ENCODE measurements around the gene FHOD3.
A peak's percentile ranks its signal among the peaks of the same experiment; 100 is the strongest.
"Not testable (repeated sequence)": the region's sequence is repeated elsewhere in the genome, so short reads cannot be mapped to it uniquely, and the experiment has no call there.

Gene FHOD3

DNA sequence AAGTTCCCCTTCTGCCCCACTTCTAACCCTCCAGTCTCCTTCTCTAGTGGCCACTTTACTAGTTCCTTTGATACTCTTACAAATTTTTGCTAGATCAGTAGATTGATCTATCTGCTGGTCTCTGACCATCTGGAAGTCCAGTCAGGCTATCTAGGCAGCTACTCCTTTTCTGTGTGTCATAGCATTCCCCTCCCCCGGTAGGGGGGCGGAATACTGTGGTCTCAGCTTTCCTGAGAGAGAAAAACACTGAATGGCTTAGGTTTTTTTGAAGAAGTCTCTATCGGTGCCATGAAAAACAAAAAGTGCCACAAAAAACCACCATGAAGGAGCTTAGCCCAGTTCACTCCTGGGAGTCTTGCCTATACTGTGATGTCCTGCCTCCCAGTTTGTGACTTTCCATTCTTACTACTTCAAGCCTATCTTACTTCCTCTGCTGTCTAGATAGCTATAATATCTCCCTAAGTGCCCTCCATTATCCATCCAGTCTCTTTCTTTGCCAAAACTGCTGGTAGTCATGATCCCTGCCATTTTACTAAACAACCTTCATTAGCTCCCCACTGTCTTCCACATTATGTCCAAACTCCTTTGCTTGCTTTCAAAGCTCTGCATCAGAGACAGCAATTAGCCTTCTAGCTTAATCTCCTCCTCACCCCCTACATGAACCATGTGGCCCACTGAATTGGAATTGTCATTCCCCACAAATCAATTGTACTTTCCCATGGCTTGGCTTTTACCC is 501.4 kb downstream of the FHOD3 start:
- DNase-seq (ENCODE audit: low spot score) = no peak

DNA sequence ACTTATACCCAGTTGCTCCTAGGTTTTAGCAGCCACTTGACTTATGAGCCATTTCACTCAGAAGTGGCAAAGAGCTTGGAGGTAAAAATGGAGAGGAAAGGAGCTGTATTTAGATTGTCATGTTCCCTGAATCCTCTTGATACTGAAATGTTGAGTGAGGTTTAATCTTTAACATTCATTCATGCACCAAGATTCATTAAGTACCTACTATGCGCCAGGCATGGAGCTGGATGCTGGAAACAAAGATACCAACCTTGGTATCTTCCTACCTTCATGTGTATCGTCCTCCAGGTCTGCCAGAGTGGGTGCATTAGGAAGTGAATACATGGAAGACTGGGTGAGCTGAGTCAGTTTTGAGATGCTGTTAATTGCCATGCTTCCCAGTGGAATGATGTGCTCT is 507.6 kb downstream of the FHOD3 start:
- DNase-seq (ENCODE audit: low spot score) = no peak

DNA sequence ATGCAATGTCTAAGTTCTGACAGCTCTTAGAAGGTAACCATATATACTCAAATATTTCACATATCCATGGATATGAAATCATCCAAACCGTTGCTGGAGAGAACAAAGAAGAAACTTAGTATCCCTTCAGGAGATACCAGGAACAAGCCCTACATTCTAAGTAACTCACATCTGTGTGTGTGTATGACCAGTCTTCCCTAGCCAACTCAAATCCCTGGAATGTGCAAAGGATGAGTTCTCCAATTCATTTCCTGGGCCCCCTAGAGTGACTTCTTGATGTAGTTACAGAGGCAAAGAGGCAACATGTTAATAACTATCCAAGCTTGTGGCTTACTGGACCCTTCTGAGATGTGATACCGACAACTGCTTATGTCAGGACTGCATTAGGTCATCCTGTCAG is 511.2 kb downstream of the FHOD3 start:
- DNase-seq (ENCODE audit: low spot score) = no peak

DNA sequence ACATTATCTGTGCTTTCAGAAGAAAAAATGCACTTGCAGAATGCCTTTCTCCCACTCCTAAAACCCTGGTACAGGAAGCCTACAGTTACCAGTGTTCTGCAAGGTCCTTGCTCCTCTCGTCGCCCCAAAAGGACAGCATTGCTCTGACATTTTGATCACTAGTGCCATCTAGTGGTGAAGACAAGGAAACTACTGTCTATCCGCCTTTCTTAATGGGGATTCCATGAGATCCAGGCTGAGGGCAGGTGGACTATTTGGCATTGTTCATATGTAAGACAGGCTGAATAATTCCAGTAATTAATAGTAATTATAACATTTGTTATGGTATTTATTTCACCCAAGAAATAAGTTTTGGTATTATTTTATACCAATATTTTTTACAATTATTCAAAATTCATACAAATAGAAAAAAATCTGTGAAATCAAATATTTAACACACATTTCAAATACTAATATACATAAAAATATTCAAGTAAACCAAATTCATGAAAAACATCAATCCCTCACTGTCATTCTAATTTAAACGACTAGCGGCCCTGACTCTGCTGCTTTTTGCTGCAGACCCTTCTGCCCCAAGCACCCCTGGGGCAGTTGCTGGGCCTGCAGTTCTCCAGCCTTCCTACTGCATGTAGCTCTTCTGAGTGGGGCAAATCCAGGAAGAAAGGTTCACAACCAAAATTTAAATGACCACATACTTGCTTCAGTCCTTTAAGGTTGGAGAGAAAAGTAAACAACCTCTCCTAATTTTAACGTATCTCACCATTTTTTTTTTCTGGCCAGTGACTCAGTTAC is 512.3 kb downstream of the FHOD3 start:
- DNase-seq (ENCODE audit: low spot score) = peak; percentile 63

DNA sequence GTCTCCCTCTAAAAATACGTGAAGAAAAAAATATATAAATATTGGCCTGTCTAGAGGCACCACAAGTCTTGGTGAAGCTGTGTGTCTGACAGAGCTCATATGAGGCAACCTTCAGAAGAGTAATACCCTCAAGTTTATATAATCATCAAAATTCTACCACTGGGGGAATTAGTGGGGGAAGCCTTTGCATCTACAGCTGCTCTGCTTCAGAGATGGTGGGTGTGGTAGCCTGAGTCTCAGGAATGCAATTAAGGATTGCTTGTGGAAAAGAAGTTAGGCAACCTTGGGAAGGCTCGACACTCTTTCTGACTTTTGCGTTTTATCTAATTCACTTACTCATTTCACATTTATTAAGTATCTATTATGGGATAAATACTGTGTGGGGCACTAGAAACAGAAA is 513.9 kb downstream of the FHOD3 start:
- DNase-seq (ENCODE audit: low spot score) = no peak

DNA sequence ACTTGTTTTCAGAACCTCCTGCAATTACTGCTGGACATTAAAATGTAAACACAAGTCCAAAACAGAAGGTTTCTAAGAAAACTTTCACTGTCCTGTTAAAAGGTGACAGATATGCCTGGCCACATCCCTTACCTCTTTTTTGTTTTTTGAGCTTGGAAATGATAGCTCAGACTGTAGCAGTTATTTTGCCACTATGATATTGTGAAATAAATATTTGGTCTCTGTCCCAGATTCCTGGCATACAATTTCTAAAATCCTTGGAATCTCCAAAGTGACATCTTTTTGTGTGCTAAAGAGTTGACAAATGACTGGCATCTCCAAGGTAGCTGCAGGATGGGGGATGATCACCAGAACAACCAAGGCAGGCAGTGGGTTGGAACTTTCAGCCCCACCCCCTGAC is 514.4 kb downstream of the FHOD3 start:
- no peak for DNase-seq (ENCODE audit: low spot score)

DNA sequence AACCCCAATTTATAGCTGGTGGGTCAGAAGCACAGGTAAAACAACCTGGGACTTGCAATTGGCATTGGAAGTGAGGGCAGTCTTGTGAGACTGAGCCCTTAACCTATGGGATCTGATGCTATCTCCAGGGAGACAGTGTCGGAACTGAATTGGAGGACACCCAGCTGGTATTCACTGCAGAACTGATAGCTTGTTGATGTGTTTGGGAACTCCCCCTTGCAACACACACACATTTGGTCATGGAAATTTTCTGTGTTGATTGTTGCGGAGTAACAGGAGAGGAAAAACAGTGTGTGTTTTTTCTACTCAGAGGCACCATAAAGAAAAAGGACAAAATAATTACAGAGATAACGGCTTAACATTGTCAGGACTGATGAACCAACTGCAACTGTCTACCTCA is 515.2 kb downstream of the FHOD3 start:
- no peak for DNase-seq (ENCODE audit: low spot score)

DNA sequence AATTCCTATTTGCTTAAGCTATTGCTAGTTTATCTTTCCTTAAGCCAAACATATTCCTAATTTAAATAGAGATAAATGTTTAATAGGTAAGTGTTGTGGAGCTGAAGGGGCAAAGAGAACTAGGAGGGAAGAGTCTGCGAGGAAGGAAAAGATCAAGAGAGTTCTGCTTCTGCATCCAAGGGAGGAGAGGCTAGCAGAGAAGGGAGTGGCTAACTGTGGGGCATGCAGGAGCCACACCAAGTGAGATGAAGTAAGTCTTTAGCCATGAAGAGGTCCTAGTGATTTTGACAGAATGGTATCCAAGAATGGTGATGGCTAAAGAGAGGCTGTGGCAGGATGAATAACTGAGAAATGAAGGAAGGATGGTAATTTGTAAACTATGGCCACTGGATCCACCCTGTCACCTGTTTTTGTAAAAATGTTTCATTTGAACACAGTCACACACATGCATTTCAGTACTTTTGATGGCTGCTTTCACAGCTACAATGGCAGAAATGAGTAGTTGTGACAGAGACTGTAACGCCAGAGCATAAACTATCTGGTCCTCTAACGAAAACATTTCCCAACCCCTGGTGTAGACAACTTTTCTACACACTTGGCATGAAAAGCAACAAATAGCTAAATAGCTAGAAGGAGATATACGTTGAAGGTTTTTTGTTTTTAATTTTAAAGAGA is 515.7 kb downstream of the FHOD3 start:
- DNase-seq (ENCODE audit: low spot score) = no peak

DNA sequence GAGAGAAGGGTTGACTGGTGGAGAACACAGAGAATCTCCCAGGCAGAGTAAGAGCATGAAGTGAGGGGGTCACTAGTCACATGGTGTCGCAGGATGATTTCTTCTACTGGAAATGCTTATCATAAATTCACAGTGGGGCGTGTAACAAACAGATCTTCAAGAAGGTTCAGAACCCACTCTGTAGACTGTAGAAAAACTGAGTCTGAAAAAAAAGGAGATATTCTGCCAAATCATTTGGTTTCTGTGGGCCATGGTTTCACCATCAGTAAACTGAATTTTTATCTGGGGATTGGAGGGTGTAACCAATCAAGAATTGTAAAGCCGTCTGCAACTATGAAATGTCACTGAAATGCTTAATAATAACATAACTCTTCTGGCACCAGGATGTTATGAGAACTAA is 516.3 kb downstream of the FHOD3 start:
- DNase-seq (ENCODE audit: low spot score) = no peak

DNA sequence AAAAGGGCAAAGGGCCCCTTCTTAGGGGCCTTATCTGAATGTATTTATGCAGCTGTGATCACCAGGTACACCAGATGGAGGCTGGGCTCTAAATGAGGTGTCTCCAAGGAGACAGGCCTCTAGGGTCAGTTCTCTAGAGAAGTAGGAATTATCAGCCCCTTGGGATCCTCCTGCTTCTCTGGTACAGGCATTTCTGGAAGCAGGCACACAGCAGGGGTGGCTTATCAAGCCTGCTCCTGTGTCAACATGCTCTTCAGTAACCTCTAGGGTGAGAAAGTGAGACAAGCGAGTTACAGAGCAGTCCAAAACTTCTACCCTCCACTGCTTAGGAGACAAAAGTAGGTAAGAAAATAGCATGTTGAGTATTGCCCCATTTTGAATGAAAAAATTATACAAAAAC is 517.5 kb downstream of the FHOD3 start:
- DNase-seq (ENCODE audit: low spot score) = no peak

DNA sequence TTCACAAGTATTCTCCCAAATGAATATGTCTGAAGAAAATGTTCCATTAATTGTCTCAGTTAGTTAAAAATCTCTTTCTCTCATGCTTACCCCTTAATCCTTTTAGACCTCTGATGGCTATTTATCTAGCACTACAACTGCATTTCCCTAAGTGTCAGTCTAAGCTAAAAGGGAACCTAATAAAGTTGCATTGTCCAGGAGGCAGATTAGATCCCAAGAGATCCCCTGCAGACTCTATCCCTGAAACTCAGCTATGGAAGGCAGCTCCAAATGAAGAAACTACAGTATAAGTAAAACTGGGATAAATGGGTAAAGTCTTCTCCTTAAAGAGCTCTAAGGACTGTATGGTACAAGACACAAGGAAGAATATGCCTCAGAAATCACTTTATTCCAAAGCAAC is 518.6 kb downstream of the FHOD3 start:
- DNase-seq (ENCODE audit: low spot score) = not testable (repeated sequence)

DNA sequence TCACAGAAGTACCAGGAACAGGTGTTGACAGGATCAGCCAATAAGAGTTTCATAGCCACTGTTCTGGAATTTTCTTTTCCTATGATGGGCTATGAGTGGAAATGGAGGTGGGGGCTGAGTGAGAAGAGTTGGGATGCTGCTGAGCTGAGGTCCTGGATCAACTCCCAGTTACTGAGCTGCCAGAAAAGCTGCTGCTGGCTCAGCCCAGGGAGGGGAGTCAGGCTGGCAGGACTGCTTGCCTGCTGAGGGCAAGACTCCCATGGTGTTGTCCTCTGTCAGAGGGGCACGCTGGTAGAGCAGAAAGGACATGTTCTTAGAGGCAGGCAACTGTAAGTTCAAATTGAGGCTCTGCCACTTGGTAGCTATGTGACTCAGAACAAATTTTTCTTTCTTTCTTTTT is 519.5 kb downstream of the FHOD3 start:
- DNase-seq (ENCODE audit: low spot score) = no peak

DNA sequence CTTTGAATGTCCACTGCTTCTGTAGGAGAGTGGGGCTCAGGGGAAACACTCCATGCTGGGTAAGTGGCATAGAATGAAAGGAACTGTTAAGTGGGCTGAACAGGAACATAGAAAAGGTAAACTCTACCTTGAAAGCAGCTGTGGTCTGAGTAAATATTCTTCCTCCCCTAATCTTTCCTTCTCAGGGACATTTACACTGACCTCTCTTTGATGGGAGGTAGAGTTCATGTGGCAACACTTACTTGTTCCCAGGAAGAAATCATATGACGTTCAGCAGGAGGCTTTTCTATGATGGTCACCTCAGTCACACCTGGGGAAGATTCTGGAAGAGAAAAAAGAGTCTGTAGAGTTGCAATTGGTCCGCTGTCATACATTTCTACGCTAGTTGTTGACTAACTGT is 521.1 kb downstream of the FHOD3 start:
- no peak for DNase-seq (ENCODE audit: low spot score)

DNA sequence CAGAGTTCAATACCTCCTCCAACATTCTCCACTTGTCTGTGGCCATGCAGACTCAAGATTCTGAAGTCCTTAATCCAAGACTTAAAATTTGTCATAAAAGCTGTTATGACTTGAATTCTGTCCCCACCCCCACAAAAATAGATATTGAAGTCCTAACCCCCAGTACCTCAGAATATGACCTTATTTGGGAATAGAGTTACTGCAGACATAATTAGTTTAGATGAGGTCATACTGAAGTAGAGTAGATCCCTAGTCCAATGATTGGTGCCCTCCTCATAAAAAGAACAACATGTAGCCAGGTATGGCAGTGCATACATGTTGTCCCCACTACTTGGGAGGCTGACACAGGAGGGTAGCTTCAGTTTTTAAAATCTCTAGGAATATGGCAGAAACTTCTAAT is 522.1 kb downstream of the FHOD3 start:
- no peak for DNase-seq (ENCODE audit: low spot score)

DNA sequence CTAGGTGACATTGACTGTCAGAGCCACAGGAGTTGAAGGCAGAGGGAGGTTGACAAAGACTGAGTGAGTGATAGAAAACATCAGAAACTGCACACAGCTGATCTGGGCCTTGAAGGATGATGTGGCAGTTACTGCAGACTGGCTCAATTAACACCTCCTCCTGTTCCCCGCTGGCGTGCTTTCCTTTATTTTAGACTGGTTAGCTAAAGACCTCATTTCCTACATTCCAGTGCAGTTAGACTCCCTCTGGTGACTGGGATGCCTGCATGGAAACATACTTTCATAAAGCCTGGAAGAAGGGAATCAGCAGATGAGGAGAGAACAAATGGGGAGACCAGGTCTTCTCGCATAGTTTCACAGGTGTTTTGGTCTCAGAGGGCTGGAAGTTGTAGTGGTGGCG is 524.2 kb downstream of the FHOD3 start:
- DNase-seq (ENCODE audit: low spot score) = no peak

DNA sequence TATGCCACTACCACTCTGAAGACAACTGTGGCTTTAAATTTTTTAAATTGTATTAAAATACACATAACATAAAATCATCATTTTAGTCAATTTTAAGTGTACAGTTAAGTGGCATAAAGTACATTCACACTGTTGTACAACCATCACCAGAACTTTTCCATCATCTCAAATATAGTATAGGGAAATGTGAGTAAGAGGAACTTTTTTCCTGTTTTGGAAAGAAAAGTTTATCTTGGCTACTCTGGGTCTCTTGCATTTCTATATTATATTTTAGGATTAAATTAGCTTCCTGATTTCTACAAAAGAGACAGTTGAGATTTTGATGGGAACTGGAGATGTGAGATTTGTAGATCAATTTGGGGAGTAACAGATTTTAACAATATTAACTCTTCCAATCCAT is 528.0 kb downstream of the FHOD3 start:
- no peak for DNase-seq (ENCODE audit: low spot score)

DNA sequence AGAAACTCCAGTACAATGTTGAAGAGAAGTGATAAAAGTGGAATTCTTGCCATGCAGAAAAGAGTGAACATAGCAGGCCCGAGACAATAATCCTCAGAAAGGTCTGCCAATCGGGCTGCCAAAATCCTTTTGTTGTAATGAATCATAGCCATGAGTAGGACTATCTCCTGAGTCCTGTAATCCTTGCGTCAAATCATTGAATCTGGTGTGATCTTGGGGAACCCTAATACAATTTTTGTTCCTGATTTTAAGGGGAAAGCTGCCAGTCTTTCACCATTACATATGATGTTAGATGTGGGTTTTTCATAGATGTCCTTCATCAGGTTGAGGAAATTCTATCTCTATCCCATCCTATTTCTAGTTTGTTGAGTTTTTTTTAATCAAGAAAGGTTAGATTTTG is 529.0 kb downstream of the FHOD3 start:
- no peak for DNase-seq (ENCODE audit: low spot score)

DNA sequence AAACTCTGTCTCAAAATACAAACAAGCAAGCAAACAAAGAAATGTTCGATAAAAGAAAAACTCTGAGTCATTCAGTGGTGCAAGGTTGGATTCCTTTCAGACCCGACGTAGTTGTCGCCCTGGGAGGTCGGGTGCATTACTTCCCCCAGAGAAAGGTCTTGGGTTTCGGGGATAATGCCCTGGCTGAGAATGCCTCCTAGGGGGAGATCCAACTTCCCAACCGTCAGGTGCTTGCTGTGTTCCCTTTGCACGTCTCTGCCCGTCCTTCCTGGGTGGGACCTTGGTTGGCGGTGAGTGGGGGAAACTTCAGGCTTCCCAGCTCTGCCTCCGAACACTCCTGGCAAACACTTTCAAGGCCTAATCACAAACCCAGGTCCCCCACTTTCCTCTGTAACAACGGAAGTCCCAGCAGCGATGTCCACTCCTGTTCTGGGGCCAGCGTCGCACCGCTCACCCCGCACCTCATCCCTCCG is 530.7 kb downstream of the FHOD3 start:
- DNase-seq (ENCODE audit: low spot score) = peak; percentile 8

DNA sequence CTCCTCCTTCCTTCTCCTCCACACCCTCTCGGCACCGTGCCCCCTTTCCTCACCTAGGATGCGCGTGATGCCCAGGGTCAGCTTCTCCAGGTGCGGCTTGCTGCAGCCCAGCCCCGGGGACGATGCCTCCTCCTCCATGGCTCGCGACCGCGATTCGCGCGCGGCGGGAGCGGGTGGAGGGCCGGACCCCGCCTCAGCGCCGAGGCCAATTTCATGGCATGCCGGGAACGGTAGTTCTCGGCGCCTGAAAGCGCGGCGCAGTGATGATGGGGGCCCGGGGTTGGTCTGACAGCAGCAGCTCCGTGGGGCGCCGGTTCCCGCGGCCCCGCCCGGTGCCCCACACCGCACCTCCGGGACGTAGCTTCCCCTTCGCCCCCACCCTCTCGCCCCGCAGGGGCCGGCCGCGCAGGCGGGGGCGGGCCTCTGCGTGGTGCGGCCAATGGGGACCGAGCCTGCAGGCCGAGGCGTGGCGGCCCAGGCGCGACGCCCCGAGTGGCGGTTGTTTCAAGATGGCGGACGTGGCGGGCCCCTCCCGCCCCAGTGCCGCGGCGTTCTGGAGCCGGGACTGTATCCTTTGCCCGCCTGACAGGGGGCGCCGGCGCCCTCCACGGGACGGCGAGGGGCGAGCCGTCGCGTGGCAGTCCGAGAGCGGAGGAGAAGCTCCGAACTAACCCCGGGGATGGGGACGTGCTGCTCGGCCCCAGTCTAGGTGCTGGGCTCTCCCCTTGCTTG is 531.3 kb downstream of the FHOD3 start, which contains the start of the genes KIAA1328 and TPGS2:
Gene KIAA1328, plus strand, starts transcription at position 498 of the 732 bp plus-strand sequence. Its CDS starts 12 bp downstream, at position 510.
Gene TPGS2, minus strand, starts transcription at position 373 of the 732 bp plus-strand sequence. Its CDS starts 235 bp downstream, at position 138.
- DNase-seq (ENCODE audit: low spot score) = peak; percentile 87
